Measurements from ENCODE around the gene LTC4S. TPM values are rescaled to one million over a fixed set of nuclear protein-coding genes. Genes with fewer than 3 reads are reported as not detected.

Gene LTC4S
- polyA plus RNA-seq, 1 donor from 2014 or later, result 5.9 TPM

DNA sequence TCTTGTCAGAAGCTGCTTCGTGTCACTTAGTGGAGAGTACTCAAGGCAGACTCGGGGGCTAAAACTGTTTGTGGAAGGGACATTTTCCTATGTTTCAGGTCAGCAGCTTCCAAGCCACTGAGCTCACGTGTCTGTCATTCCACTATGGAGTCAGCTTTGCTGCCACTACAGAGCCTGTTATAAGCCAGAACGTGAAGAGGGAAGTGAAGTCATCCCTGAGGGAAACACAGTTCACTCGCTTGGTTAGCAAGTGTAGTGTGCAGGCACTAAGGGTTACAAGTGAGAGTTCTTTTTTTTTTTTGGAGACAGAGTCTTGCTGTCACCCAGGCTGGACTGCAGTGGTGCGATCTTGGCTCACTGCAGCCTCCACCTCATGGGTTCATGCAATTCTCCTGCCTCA is 24.5 kb upstream of the LTC4S start:
- no peaks in the 10 kb centered on the region for H3K9me3 ChIP-seq (ENCODE audit: low read length)
- H3K4me2 ChIP-seq (ENCODE audit: low read length), result no peak overlapping the region
- H3K4me3 ChIP-seq (ENCODE audit: low read length), result no peak overlapping the region
- H3K9ac ChIP-seq (ENCODE audit: low read length), result no peak overlapping the region
- H4K20me1 ChIP-seq (ENCODE audit: insufficient read depth), result no peaks in the 10 kb centered on the region
- TF ChIP-seq POLR2AphosphoS5 (IDR thresholded peaks at IDR 0.05) (no peak), REST (IDR thresholded peaks at IDR 0.05; ENCODE audit: borderline replicate concordance) (no peak), EZH2 (IDR thresholded peaks at IDR 0.05; ENCODE audit: borderline replicate concordance, insufficient read depth, low read length, poor library complexity, severe bottlenecking) (no peak), RAD21 (conservative IDR thresholded peaks at IDR 0.05) (no peak), SMC3 (conservative IDR thresholded peaks at IDR 0.05; ENCODE audit: poor library complexity) (no peak), MXI1 (conservative IDR thresholded peaks at IDR 0.05; ENCODE audit: poor library complexity, severe bottlenecking) (no peak), EP300 (conservative IDR thresholded peaks at IDR 0.05; ENCODE audit: poor library complexity, severe bottlenecking) (no peak), TAF1 (IDR thresholded peaks at IDR 0.05; ENCODE audit: low read depth) (no peak)
- TF ChIP-seq, protein P1, sequence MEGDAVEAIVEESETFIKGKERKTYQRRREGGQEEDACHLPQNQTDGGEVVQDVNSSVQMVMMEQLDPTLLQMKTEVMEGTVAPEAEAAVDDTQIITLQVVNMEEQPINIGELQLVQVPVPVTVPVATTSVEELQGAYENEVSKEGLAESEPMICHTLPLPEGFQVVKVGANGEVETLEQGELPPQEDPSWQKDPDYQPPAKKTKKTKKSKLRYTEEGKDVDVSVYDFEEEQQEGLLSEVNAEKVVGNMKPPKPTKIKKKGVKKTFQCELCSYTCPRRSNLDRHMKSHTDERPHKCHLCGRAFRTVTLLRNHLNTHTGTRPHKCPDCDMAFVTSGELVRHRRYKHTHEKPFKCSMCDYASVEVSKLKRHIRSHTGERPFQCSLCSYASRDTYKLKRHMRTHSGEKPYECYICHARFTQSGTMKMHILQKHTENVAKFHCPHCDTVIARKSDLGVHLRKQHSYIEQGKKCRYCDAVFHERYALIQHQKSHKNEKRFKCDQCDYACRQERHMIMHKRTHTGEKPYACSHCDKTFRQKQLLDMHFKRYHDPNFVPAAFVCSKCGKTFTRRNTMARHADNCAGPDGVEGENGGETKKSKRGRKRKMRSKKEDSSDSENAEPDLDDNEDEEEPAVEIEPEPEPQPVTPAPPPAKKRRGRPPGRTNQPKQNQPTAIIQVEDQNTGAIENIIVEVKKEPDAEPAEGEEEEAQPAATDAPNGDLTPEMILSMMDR (IDR thresholded peaks at IDR 0.05; ENCODE audit: poor library complexity, severe bottlenecking), result no peak
- H3K27me3 ChIP-seq (ENCODE audit: insufficient read depth, low read depth, low read length), result no peaks in the 10 kb centered on the region
- peaks cover 14% of the 10 kb centered on the region for H3K79me2 ChIP-seq (replicated peaks; ENCODE audit: insufficient read depth, low read length)
- no peak overlapping the region for H2AFZ ChIP-seq (ENCODE audit: low read depth, low read length)
- H3F3A ChIP-seq (ENCODE audit: insufficient read depth, low read length, poor library complexity, severe bottlenecking), result no peaks in the 10 kb centered on the region
- H3K9me2 ChIP-seq (ENCODE audit: insufficient read depth, low read length), result no peaks in the 10 kb centered on the region
- H3K27ac ChIP-seq (ENCODE audit: low read length), result no peak overlapping the region
- H3K36me3 ChIP-seq (ENCODE audit: insufficient read depth, low read length), result peaks cover 8% of the 10 kb centered on the region

DNA sequence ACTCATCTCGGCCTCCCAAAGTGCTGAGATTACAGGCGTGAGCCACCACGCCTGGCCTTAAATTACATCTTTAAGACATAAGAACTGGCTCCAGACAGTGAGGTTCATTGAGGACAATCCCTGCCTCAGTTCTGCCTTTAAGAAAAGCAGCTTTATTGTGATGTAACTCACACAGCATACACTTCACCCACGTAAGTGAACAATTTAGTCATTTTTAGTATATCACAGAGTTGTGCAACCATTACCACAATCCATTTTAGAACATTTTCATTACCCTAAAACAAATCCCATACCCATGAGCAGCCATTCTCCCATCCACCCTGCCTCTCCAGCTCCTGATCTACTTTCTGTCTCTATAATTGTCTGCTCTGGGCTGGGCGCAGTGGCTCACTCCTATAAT is 24.0 kb upstream of the LTC4S start:
- Histone ChIP-seq H2AFZ (ENCODE audit: low read depth, low read length) (no peak overlapping the region), H3K9me2 (ENCODE audit: insufficient read depth, low read length) (no peaks in the 10 kb centered on the region), H3K9ac (ENCODE audit: low read length) (no peak overlapping the region), H3K4me3 (ENCODE audit: low read length) (no peak overlapping the region), H3K4me2 (ENCODE audit: low read length) (no peak overlapping the region), H3K27me3 (ENCODE audit: insufficient read depth, low read depth, low read length) (no peaks in the 10 kb centered on the region), H3K9me3 (ENCODE audit: low read length) (no peaks in the 10 kb centered on the region), H3K27ac (ENCODE audit: low read length) (no peak overlapping the region), H4K20me1 (ENCODE audit: insufficient read depth) (no peaks in the 10 kb centered on the region), H3K36me3 (ENCODE audit: insufficient read depth, low read length) (peaks cover 8% of the 10 kb centered on the region), H3K79me2 (replicated peaks; ENCODE audit: insufficient read depth, low read length) (peaks cover 14% of the 10 kb centered on the region), H3F3A (ENCODE audit: insufficient read depth, low read length, poor library complexity, severe bottlenecking) (no peaks in the 10 kb centered on the region)
- TF ChIP-seq REST (IDR thresholded peaks at IDR 0.05; ENCODE audit: borderline replicate concordance) (no peak), RAD21 (conservative IDR thresholded peaks at IDR 0.05) (no peak), MXI1 (conservative IDR thresholded peaks at IDR 0.05; ENCODE audit: poor library complexity, severe bottlenecking) (no peak), SMC3 (conservative IDR thresholded peaks at IDR 0.05; ENCODE audit: poor library complexity) (no peak), POLR2AphosphoS5 (IDR thresholded peaks at IDR 0.05) (no peak)

Measured in neural cell (in vitro differentiated cells).